ENCODE results near the gene TENM3.

TENM3 gene

DNA sequence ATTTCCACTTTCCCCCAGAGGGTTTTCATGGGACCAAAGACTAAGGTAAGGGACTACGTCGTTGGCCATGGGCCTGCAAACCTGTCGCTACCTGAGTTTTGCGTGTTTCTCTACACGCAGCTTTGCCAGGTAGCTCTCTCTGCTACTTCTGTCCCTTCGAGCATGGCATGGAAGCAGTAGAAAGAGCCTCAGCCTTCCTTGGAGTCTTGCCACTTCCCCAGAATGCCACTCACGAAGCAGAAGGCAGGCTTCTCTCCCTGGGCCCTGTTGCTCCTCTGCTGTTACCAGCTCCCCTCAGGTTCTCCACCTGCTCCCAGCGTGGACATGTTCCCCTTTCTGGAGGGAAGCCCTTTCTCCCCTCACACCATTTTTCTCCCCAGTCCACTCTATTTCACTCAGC is 381.1 kb downstream of the TENM3 start:
- DNase-seq (ENCODE audit: low read depth in 2 of 2) = no peak

DNA sequence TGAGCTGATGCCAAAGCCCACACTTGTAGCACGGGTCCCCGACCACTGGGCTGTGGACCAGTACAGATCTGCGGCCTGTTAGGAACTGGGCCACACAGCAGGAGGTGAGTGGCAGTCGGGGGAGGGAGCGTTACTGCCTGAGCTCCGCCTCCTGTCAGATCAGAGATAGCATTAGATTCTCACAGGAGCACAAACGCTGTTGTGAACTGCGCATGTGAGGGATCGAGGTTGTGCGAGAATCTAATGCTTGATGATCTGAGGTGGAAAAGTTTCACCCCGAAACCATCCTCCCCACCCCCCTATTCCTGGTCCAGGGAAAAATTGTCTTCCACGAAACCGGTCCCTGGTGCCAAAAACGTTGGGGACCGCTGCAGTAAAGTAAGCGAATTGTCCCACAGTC is 382.0 kb downstream of the TENM3 start:
- no peak for DNase-seq (ENCODE audit: low read depth in 2 of 2)

DNA sequence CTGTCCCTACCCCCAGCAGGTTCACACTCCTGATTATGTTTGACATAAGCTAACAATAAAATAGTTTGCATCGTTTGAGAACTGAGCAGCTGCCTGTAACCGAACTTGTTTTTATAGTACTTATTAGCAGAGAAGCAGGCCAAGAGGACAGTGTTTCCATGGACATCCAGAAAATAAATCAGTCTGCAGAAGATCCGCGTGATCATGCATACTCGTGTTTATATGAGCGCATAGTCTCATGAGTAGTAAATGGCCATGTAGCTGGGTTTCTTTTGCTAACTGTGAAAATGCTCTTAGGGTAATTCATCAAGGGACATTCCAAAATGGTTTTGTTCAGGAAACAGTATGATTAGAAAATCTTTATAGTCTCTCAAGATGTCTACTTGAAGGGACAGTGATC is 384.8 kb downstream of the TENM3 start:
- no peak for DNase-seq (ENCODE audit: low read depth in 2 of 2)

DNA sequence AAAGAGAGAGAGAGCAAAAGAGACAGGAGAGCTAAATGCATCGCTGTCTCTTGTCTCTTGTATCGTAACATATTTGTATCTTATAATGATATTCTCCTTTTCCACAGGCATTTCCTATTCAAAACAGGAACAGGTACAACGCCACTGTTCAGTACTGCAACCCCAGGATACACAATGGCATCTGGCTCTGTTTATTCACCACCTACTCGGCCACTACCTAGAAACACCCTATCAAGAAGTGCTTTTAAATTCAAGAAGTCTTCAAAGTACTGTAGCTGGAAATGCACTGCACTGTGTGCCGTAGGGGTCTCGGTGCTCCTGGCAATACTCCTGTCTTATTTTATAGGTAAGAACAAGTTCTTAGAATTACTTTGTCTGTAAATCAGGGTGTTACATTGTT is 385.3 kb downstream of the TENM3 start:
- no peak for DNase-seq (ENCODE audit: low read depth in 2 of 2)

DNA sequence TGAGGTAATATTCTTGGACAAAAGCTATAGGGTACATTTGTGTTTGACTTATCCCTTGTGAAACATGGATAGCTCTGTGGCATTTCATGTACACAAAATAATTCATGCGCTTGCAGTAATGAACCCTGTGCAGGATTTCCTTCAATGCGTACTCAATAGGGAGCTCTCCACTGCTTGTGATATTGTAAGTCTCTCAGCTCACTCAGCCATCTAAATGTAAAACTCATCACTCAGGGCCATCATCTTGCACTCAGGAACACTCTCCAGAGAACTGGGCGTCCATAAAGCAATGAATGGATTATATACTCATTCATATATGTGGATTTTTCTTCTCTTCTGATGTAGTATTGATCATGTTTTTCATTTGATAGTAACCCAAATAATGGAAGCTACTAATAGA is 385.9 kb downstream of the TENM3 start:
- DNase-seq (ENCODE audit: low read depth in 2 of 2) = no peak

DNA sequence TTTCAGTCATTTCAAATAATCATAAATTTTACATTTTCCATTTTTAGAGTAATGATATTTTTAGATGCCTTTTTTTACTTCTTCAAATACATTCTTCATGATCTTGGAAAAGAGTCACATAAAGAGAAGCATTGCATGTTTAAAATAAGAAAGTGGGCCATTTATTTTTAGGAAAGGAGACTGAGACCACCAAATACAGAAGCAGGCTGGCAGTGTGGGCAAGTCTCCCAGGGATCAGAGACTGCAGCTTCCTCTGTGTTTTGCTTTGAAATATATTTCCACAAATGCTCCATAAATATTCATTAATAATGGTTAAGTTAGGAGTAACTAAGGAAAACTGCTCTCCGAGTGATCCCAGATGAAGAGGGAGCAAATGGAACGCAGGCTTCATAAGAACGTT is 397.3 kb downstream of the TENM3 start:
- no peak for DNase-seq (ENCODE audit: low read depth in 2 of 2)

DNA sequence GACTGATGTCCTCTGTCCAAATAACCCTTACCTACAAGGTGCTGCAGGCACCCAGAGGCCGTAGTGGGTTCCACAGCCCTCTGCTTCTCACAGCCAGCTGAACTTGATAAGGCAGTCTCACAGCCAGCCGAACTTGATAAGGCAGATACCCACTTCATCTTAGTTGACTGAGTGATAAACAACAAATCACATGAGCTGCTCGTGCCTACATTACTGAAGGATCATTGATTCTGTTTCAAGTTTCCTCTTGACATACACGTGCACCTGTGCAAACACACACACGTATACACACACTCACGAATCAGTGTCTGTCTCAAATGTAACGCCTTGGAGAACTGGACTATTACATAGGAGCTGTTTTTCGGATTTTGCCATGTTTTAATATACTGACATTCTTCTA is 397.7 kb downstream of the TENM3 start:
- no peak for DNase-seq (ENCODE audit: low read depth in 2 of 2)

DNA sequence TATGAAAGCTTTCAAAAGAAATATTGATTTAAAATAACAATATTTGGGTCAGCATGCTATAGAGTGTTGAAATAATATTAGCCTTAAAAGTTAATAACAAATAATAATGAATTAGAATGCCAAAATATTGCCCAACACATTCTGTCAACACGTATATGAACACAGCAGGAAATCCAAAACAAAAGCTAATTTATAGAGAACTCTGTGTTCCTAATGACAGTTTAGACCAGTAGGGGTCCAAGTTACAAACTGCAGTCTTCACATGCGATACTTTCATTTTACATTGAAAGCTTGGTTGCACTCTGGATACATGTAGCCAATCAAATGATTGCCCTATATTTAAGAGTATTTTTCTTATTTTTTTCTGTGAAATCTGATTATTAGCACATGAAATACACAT is 399.6 kb downstream of the TENM3 start:
- peak; percentile 7 to 13 for DNase-seq (ENCODE audit: low read depth in 2 of 2)

DNA sequence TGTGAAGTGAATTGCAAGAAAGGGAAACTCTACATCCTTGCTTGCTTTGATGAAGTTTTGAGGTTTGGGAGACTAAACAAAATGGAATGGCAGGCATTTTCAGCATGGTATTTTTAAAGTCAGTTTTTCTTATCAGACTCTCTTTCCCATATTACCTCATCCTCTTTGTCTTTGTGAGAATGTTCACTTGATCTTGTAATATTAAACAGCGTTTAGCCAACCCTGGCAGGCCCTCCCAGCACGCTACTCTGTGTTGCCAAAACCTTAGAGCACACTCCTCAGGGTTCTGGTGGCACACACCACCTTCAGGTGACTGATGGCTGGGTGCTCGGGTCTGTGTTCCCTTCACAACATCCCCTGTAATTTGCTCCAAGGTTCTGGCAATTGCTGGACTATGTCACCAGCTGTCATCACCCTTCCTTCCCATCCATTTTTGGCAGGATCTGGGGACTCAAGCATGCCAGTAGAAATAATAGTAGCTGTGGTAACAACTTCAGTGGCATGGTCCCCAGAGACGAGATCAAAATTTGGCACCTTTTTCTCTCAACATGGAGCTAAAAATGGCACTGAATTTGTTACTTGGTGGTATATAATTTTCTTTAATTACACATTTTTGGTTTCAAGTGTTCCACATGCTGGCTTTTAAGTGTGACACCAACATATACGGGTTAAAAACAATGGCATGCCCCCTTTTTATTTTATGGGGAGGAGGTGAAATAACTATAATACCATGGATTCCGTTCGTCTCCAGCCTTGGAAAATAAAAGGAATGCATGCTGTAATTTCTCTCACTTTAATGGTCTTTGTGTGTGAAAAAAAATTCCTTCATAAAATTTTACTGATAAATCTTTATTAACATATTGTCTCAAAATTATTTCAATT is 400.8 kb downstream of the TENM3 start:
- DNase-seq (ENCODE audit: low read depth in 2 of 2) = peak; percentile 78 to 81

DNA sequence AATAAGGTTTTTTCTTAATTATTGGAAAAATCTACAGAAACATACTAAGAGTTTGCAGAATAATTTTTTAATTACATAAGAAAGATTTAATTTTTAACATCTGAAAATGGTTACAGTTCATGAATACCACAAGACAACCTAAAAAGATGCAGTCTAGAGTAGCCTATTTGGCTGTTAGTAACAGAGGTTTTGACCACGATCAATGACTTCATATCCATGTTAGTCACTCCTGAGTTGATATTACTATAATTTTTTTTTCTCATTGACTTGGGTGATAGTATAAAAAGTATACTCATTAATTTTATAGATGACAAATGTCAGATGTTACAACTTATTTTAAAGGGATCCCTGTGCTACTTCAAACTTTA is 401.5 kb downstream of the TENM3 start:
- peak; percentile 39 to 47 for DNase-seq (ENCODE audit: low read depth in 2 of 2)

DNA sequence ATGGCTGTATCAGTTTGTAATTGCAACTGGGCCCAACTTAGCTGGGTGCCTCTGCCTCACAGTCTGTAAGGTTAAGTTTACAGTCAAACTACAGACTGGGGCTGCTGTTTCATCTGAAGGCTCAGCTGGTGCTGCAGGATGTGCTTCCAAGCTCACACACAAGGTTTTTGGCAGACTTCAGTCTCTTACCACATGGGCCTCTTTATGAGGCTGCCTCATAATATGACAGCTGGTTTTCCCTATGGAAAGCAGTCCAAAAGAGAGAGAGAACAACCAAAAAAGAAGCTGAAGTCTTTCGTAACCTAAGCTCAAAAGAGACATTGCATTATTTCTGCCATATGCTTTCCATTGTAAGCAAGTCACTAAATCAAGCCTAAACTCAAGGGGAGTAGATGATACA is 402.3 kb downstream of the TENM3 start:
- DNase-seq (ENCODE audit: low read depth in 2 of 2) = no peak

DNA sequence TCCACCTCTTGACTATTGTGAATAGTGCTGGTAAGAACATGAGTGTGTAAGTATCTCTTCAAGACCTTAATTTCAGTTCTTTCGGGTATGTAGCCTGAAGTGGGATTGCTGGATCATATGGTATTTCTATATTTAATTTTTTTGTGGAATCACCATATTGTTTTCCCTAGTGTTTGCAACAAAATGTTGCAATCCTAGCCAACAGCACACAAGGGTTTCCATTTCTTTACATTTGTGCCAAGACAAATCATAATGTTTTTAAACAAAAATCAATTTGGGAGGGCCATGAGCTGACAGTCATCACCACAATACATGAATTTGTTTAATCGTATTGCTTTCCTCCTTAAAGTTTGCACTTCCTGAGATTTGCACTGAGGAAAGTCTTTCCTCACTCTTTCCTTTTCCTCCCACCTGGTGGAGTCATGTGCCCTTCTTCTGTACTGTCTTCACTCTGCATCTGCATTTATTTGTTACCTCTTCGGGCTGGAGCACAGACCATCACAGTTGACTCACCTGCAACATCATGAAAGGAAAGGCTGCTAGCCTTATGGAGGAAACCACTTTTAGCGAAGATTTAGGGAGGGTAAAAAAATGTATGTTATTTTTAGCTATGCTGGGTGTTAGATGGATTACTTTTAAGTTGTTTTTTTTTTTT is 404.6 kb downstream of the TENM3 start:
- no peak for DNase-seq (ENCODE audit: low read depth in 2 of 2)

DNA sequence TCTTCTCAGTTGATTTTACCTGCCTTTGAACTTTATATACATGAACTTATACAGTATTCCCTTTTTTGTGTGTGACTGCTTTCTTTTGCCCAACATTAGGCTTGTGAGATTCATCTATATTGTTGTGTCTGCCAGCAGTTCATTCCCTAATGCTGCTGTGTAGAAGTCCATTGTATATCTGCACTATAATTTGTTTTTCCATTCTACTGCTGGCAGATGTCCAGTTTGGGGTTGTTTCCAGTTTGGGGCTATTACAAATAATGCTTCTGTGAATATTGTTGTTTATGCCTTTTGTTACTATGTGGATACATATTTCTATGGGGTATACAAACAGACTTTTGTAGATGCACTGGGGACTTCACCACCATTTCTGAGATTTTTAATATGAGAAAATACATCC is 405.6 kb downstream of the TENM3 start:
- no peak for DNase-seq (ENCODE audit: low read depth in 2 of 2)

DNA sequence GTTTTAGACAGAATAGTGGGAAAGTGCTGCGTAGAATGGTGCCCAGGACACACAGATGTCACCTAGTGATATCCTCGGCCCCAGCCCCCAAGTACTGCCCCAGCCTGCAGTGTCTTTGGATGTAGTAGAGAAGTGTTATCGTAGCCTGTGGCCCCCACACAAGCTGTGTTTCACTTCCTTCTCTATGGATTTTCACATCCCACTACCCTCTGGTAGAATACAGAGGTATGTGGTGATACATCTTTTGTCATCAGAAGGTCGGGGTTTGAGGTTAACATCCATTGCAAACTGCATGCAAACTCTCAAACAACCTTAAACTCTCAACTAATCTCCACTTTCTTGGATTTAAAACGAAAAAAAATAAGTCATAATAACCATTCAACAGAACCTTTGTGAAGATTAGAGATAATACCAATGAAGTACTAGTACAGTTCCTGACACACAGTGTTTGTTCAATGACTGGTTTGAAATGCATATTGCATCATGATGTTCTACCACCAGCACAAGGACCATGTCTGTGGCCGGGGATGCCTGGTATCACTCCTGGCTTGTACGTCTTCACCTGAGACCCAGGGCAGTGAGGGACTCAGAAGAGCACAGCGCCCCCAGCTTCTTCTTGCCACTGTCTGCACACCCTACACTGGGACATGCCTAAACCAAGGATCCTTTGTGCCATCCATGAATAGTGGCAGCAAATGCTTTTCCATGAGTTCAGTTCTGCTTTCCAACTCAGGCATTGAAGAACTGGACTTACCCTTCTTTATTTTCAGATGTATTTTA is 406.7 kb downstream of the TENM3 start:
- no peak for DNase-seq (ENCODE audit: low read depth in 2 of 2)

DNA sequence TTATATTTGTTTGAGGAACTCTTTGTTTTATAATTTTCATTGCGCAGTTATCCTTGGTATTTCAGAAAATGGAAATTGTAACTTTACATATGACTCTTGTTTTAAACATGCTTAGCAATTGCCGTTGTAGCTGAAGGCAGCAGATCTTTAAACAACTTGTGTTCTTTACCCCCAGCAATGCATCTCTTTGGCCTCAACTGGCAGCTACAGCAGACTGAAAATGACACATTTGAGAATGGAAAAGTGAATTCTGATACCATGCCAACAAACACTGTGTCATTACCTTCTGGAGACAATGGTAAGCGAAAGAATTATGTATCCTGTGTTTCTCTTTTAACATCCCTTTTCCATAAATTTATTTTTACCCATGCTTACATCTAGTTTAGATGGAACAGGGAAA is 410.4 kb downstream of the TENM3 start:
- no peak for DNase-seq (ENCODE audit: low read depth in 2 of 2)

DNA sequence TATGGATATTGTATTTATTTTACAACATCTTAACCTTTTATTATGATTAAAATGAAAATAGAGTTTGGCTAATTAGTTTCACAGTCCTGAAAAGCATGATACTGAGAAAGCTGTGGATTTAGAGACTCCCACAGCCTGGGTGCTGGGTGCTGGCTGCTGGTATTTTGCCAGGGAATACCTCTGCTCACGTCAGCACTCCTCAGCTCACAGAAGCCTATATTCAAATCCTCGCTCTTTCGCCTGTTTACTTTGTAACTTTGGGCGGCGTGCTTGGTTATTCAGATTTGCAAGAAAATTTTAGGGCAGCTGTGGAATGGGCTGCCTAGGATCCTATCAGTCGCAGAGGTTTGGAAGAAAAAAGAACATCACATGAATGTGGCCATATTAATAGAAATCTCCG is 412.1 kb downstream of the TENM3 start:
- DNase-seq (ENCODE audit: low read depth in 2 of 2) = no peak

DNA sequence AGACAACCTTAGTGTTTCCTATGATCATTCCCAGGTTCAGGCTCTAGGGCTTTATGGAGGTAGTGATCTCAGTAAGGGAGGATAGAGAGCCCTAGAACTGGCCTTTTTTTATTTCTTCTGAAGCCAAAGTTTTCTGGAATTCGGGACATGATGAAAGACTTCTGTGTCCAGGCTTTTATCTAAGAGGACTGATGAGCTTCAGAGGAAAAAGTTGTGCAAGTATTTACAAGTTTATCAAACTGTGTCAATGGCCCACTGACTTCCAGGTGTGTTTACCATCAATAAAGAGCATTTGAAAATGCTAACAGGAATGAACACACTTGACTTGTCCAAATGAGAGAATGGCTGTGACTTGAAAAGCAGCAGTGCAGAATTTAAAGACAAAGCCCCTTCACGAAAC is 419.3 kb downstream of the TENM3 start:
- DNase-seq (ENCODE audit: low read depth in 2 of 2) = no peak

DNA sequence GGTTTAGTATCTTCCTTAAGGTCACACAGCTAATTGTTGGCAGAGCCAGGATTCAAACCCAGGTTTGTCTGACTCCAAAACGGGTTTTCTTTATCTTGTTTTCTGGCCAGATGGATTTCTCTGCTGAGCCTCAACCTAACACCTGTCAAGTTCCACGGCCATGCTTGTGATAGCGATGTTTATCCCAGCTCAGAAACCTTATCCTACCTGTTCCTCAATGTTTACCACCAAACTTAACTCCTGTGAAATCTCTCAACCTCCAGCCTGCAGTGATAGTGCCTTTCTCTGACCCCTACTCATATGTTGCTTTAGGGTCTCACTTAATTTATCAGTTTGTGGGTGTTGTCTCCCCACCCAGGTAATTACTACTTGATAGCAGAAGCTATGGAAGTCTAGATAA is 428.0 kb downstream of the TENM3 start:
- DNase-seq (ENCODE audit: low read depth in 2 of 2) = no peak

DNA sequence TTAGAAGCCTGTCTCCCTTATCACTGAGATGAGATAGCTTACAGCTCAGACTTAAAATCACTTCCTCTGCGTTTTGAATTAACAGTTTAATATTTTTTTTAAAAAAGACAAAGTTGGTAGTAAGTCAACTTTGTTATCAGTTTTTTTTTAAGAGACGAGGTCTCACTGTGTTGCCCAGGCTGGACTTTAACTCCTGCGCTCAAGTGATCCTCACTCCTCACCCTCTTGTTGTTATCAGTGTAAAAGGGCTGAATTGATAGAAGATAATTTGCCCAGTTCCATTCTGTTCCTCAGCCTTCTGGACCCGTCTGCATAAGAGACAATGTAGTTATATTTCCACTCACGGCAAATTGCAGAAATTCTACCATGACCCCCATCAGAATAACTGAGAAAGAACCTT is 428.5 kb downstream of the TENM3 start:
- DNase-seq (ENCODE audit: low read depth in 2 of 2) = no peak

DNA sequence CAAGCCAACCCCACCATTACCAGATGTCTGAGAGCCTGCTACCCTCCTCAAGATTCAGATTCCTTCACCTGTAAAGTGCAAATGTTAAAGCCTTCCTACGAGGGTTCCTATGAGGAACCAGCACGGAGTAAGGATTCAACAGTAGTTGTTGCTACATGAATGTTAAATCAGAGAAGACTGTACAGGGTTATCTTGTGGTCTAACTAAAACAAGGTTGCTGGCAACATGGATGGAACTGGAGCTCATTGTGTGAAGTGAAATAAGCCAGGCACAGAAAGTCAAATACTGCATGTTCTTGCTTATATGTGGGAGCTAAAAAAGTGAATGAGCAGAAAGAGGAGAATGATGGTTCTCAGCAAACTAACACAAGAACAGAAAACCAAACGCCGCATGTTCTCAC is 435.4 kb downstream of the TENM3 start:
- DNase-seq (ENCODE audit: low read depth in 2 of 2) = no peak

DNA sequence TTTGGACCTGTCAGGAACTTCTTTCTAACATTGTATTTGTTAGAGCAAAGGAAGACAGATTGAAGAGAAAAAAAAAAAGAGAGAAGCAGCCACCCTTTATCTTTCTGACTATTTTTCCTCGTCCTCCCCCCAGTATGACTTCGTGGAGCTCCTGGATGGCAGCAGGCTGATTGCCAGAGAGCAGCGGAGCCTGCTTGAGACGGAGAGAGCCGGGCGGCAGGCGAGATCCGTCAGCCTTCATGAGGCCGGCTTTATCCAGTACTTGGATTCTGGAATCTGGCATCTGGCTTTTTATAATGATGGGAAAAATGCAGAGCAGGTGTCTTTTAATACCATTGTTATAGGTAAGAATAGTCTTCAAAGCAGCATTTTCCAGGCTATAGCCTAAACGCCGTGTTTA is 436.3 kb downstream of the TENM3 start:
- no peak for DNase-seq (ENCODE audit: low read depth in 2 of 2)

DNA sequence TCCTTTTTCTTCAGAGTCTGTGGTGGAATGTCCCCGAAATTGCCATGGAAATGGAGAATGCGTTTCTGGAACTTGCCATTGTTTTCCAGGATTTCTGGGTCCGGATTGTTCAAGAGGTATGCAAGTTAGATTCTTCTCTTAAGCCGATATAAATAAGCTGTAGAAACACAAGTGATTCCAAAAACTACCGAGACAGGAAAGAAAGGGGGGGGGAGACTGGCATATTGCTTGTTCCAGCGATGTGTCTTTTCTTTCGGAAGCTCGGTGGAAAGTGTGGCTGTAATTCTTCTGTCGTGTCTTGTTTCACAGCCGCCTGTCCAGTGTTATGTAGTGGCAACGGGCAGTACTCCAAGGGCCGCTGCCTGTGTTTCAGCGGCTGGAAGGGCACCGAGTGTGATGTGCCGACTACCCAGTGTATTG is 437.0 kb downstream of the TENM3 start:
- DNase-seq (ENCODE audit: low read depth in 2 of 2) = no peak

DNA sequence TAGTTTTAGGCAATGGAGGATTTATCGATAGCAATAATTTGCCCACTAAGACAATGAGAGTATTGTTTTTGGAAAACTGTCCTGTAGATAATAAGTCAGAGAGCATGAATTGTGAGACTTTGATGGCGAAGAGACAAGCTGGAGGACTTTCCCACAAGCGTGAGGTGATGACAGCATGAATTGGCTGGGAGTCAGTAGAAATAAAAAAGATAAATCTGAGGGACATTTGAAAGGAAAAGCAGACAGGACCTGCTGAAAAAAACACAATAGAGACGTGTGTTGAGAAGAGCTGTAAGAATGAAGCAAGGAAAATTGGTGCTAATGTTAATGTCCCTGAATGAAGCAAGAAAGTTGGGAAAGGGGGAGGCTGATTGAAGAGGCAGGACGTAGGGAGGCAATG is 440.5 kb downstream of the TENM3 start:
- peak; percentile 29 to 32 for DNase-seq (ENCODE audit: low read depth in 2 of 2)

Data from fibroblast of skin of left quadriceps (primary cell).